Measurements from ENCODE around the gene STXBP2.

GRCh38 chr19:7603919-7604318, 33.0 kb upstream of the STXBP2 start:
- TF ChIP-seq, protein P1, sequence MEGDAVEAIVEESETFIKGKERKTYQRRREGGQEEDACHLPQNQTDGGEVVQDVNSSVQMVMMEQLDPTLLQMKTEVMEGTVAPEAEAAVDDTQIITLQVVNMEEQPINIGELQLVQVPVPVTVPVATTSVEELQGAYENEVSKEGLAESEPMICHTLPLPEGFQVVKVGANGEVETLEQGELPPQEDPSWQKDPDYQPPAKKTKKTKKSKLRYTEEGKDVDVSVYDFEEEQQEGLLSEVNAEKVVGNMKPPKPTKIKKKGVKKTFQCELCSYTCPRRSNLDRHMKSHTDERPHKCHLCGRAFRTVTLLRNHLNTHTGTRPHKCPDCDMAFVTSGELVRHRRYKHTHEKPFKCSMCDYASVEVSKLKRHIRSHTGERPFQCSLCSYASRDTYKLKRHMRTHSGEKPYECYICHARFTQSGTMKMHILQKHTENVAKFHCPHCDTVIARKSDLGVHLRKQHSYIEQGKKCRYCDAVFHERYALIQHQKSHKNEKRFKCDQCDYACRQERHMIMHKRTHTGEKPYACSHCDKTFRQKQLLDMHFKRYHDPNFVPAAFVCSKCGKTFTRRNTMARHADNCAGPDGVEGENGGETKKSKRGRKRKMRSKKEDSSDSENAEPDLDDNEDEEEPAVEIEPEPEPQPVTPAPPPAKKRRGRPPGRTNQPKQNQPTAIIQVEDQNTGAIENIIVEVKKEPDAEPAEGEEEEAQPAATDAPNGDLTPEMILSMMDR (IDR thresholded peaks at IDR 0.05; ENCODE audit: low read length): no peak
- no peak for TF ChIP-seq EZH2phosphoT487 (IDR thresholded peaks at IDR 0.05; ENCODE audit: low read length)

Data from MM.1S (cell line).